Endothelial cell of umbilical vein (primary cell): ENCODE data around the gene LMCD1. TPM values are rescaled to one million over a fixed set of nuclear protein-coding genes. Genes with fewer than 3 reads are reported as not detected.

Experiments used
- BruUV-seq: library from RNA; stranded (reverse); fragments of 400-500 nt; replicated peaks from 2 replicates; lab custom pipeline; 2021; lab: Mats Ljungman, UMichigan
- CTCF ChIA-PET: fragments of 300-600, 350-600 bp; sonication (Branson Sonifier 250); formaldehyde crosslinking; loops from one replicate; lab custom pipeline; 2021; ENCODE audit warnings: antibody characterized with exemption, inconsistent platforms; lab: Charles Lee
- POLR2A ChIA-PET: fragments of 300-600, 350-600 bp; sonication (Branson Sonifier 250); formaldehyde crosslinking; loops from one replicate; lab custom pipeline; 2021; ENCODE audit warnings: antibody characterized with exemption, inconsistent platforms; lab: Charles Lee
- DNase-seq: peaks from one replicate; pipeline ENCODE4 v3.0.0-alpha.2; 2011; ENCODE audit warnings: low read depth, low spot score
- FAIRE-seq: peaks from 2 replicates; lab custom pipeline; 2011; peaks lifted over from hg19 to GRCh38; lab: Jason Lieb, UNC
- H2AFZ ChIP-seq: 2 replicates; pipeline ENCODE4 v1.6.0; 2012; ENCODE audit warnings: low read depth, low read length, control low read depth, inconsistent platforms
- H3K27ac ChIP-seq: 2 replicates; pipeline ENCODE4 v1.5.1; 2011; ENCODE audit warnings: low read depth, mild to moderate bottlenecking, control low read depth, low read length, moderate library complexity; ENCODE audit not compliant: insufficient read depth
- H3K27me3 ChIP-seq, 2 experiments: 2 replicates each; pipeline versions ENCODE4 v1.6.0 to v1.6.1; 2011; ENCODE audit warnings: low read length in 2 of 2, mixed read lengths in 1 of 2; ENCODE audit not compliant: control insufficient read depth in 2 of 2, insufficient read depth in 2 of 2
- H3K36me3 ChIP-seq, 2 experiments: 2 replicates in 1 of 2; 3 replicates in 1 of 2; pipeline ENCODE4 v1.5.1; 2011; ENCODE audit warnings: low read length in 2 of 2, mild to moderate bottlenecking in 1 of 2, moderate library complexity in 1 of 2; ENCODE audit not compliant: control insufficient read depth in 2 of 2, insufficient read depth in 2 of 2; ENCODE audit errors: extremely low read depth in 1 of 2
- H3K4me1 ChIP-seq: 3 replicates; pipeline ENCODE4 v1.5.1; 2011; ENCODE audit warnings: mild to moderate bottlenecking, low read length; ENCODE audit not compliant: control insufficient read depth, insufficient read depth; ENCODE audit errors: extremely low read depth
- H3K4me2 ChIP-seq: 2 replicates; pipeline ENCODE4 v1.6.1; 2011; ENCODE audit warnings: low read length, control low read depth, mixed read lengths; ENCODE audit not compliant: insufficient read depth
- H3K4me3 ChIP-seq, 3 experiments: fragments of 200-600 bp in 1 of 3; sonication (generic), shearing (Covaris generic) in 1 of 3; replicated peaks in 1 of 3; 2 replicates each; pipeline ENCODE4 v1.5.1; 2011 to 2016; ENCODE audit warnings: control low read depth in 3 of 3, low read length in 3 of 3, mild to moderate bottlenecking in 2 of 3, inconsistent platforms in 1 of 3, low read depth in 1 of 3, moderate library complexity in 1 of 3; ENCODE audit not compliant: insufficient read depth in 1 of 3
- H3K79me2 ChIP-seq: 2 replicates; pipeline ENCODE4 v1.6.0; 2012; ENCODE audit warnings: low read length, inconsistent platforms; ENCODE audit not compliant: control insufficient read depth, insufficient read depth
- H3K9ac ChIP-seq: replicated peaks from 2 replicates; pipeline ENCODE3; 2011; ENCODE audit warnings: low read length, control low read depth; ENCODE audit not compliant: insufficient read depth; ENCODE audit errors: extremely low read depth
- H3K9me1 ChIP-seq: replicated peaks from 3 replicates; pipeline ENCODE4 v1.6.0; 2011; ENCODE audit warnings: mild to moderate bottlenecking, low read length; ENCODE audit not compliant: control insufficient read depth, insufficient read depth; ENCODE audit errors: extremely low read depth
- H3K9me3 ChIP-seq: replicated peaks from 2 replicates; pipeline ENCODE4 v1.5.1; 2012; ENCODE audit warnings: low read length, inconsistent platforms; ENCODE audit not compliant: control insufficient read depth, insufficient read depth
- H4K20me1 ChIP-seq: replicated peaks from 2 replicates; pipeline ENCODE3; 2011; ENCODE audit warnings: mild to moderate bottlenecking, low read length; ENCODE audit not compliant: control insufficient read depth, insufficient read depth; ENCODE audit errors: extremely low read depth
- EZH2 ChIP-seq: IDR thresholded peaks from 2 replicates; pipeline ENCODE4 v1.6.1; 2012; ENCODE audit warnings: borderline replicate concordance, low read depth, mild to moderate bottlenecking, moderate library complexity, low read length, inconsistent platforms; ENCODE audit not compliant: severe bottlenecking
- FOS ChIP-seq: IDR thresholded peaks from 2 replicates; pipeline ENCODE4 v1.6.1; 2011; ENCODE audit warnings: mild to moderate bottlenecking, low read length, moderate library complexity, borderline replicate concordance; ENCODE audit not compliant: insufficient read depth
- GATA2 ChIP-seq: IDR thresholded peaks from 2 replicates; pipeline ENCODE4 v1.7.0; 2011; ENCODE audit warnings: low read depth, mild to moderate bottlenecking, moderate library complexity, mixed read lengths, low read length; ENCODE audit not compliant: insufficient read length, insufficient read depth
- JUN ChIP-seq: IDR thresholded peaks from 2 replicates; pipeline ENCODE4 v1.6.1; 2011; ENCODE audit warnings: borderline replicate concordance, low read depth; ENCODE audit not compliant: insufficient read length, insufficient read depth
- MYC ChIP-seq: IDR thresholded peaks from one replicate; pipeline ENCODE4 v1.6.1; 2011; ENCODE audit warnings: mild to moderate bottlenecking, low read depth, low read length
- POLR2A ChIP-seq: IDR thresholded peaks from 2 replicates; pipeline ENCODE4 v1.6.1; 2012; ENCODE audit warnings: low read depth, mild to moderate bottlenecking, control low read depth, low read length
- POLR2AphosphoS5 ChIP-seq: IDR thresholded peaks from 2 replicates; pipeline ENCODE4 v1.6.1; 2012; ENCODE audit warnings: low read depth, mild to moderate bottlenecking, control low read depth, low read length, moderate library complexity; ENCODE audit not compliant: insufficient read depth
- dilution Hi-C: fragments of 300-500 bp; cut with MboI; formaldehyde crosslinking; loops from one replicate; pipeline ENCODE4 v1.15.0; 2019; ENCODE audit warnings: low sequenced_read_pairs; ENCODE audit not compliant: extremely low pct_ligation_motif_present
- intact Hi-C: fragments of 100-400 bp; cut with micrococcal nuclease; formaldehyde crosslinking; loops from one replicate; pipeline ENCODE4 v1.10.0; 2022
- polyA plus RNA-seq, 4 experiments: library from polyadenylated mRNA; depleted of rRNA in 3 of 4; stranded (reverse) in 3 of 4; unstranded in 1 of 4; fragments of >200 nt; gene quantifications; 2 replicates each; pipeline versions ENCODE4 v1.2.1 to v1.2.3, GENCODE V29; 2011 to 2012; ENCODE audit warnings: missing spikeins in 1 of 4
- total RNA-seq: library from RNA; stranded (reverse); gene quantifications from 2 replicates; pipeline ENCODE4 v1.2.3, GENCODE V29; 2021
- TF ChIP-seq, protein P1 (sequence below): IDR thresholded peaks from 2 replicates; pipeline ENCODE4 v1.6.1; 2011; ENCODE audit not compliant: insufficient read depth, insufficient read length
- TF ChIP-seq, protein P2 (sequence below), 2 donors: IDR thresholded peaks; 1 replicate in 1 of 2; 2 replicates in 1 of 2; pipeline ENCODE4 v1.5.1; 2011; ENCODE audit warnings: low read length in 2 of 2, mild to moderate bottlenecking in 2 of 2, moderate library complexity in 2 of 2, control low read depth in 1 of 2, inconsistent platforms in 1 of 2, low read depth in 1 of 2; ENCODE audit not compliant: insufficient read depth in 1 of 2; ENCODE audit errors: extremely low read depth in 1 of 2

LMCD1 gene
- total and polyA plus RNA-seq, 2 donors (not counting 3 experiments of a cell fraction or from before 2014, with no cell fraction given), result 7.6 to 14.5 TPM

DNA sequence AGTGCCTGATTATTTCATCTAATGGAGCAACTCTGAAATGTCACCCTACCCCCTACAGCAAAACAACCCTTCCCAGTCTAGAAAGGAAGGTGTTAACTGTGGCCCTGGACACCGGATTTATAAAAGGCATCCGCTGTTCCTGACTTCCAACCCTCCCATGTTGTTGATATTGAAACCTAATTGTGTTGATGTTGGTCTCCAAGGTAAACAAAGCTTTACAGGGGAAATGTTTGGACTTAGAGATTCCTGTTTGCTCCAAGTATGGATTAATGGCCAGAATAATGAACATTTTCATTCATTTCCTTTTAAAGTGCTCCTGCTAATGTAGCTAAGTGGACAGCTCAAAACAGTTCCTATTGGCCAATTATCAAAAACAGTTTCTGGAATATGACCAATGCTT lies 19.4 kb upstream of the LMCD1 start:
- BruUV-seq, result no TSS peak
- no peak for TF ChIP-seq MYC
- TF ChIP-seq EZH2, result no peak
- TF ChIP-seq POLR2AphosphoS5, result no peak
- TF ChIP-seq, protein P1, sequence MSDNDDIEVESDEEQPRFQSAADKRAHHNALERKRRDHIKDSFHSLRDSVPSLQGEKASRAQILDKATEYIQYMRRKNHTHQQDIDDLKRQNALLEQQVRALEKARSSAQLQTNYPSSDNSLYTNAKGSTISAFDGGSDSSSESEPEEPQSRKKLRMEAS, result no peak
- TF ChIP-seq FOS, result no peak
- no peak for TF ChIP-seq GATA2
- no peak for TF ChIP-seq JUN
- TF ChIP-seq, protein P2, sequence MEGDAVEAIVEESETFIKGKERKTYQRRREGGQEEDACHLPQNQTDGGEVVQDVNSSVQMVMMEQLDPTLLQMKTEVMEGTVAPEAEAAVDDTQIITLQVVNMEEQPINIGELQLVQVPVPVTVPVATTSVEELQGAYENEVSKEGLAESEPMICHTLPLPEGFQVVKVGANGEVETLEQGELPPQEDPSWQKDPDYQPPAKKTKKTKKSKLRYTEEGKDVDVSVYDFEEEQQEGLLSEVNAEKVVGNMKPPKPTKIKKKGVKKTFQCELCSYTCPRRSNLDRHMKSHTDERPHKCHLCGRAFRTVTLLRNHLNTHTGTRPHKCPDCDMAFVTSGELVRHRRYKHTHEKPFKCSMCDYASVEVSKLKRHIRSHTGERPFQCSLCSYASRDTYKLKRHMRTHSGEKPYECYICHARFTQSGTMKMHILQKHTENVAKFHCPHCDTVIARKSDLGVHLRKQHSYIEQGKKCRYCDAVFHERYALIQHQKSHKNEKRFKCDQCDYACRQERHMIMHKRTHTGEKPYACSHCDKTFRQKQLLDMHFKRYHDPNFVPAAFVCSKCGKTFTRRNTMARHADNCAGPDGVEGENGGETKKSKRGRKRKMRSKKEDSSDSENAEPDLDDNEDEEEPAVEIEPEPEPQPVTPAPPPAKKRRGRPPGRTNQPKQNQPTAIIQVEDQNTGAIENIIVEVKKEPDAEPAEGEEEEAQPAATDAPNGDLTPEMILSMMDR (IDR thresholded peaks at IDR 0.05; ENCODE audit: extremely low read depth in 1 of 2, insufficient read depth in 1 of 2, low read depth in 1 of 2, low read length in 2 of 2), result no peak
- no peak for TF ChIP-seq POLR2A
- no peaks in the 10 kb centered on the region for H3K36me3 ChIP-seq
- peak overlapping the region; percentile 66 for H3K27ac ChIP-seq
- no peaks in the 10 kb centered on the region for H3K79me2 ChIP-seq
- DNase-seq (peak; percentile 92), FAIRE-seq (no peak)
- H3K9me1 ChIP-seq, result no peaks in the 10 kb centered on the region
- H3K27me3 ChIP-seq, result no peaks in the 10 kb centered on the region
- H3K4me1 ChIP-seq, result peaks cover 16% of the 10 kb centered on the region
- no peaks in the 10 kb centered on the region for H3K9me3 ChIP-seq
- no peak overlapping the region for H3K9ac ChIP-seq
- ChIA-PET POLR2A (interaction anchor here (2.0 kb wide), 1 partner anchor 19 kb away, joined by 9 read pairs; the partner anchor contains the start of gene LMCD1), CTCF (interaction anchor here (1.4 to 2.6 kb wide), 4 partner anchors 18 to 40 kb away, joined by 3 to 19 read pairs (median 8); partner anchors contain the start of gene LMCD1)
- no peaks in the 10 kb centered on the region for H4K20me1 ChIP-seq
- dilution Hi-C loops, result no loop called here
- intact Hi-C loops, result no loop called here
- no peak overlapping the region for H3K4me2 ChIP-seq
- no peak overlapping the region for H3K4me3 ChIP-seq
- no peak overlapping the region for H2AFZ ChIP-seq
